Astrocyte (in vitro differentiated cells and primary cell): ENCODE results near the gene CDKAL1. TPM values are rescaled to one million over a fixed set of nuclear protein-coding genes. Genes with fewer than 3 reads are reported as not detected.
"Not testable (repeated sequence)": the region's sequence is repeated elsewhere in the genome, so short reads cannot be mapped to it uniquely, and the experiment has no call there.

Experiments used
- DNase-seq: peaks from one replicate; pipeline ENCODE4 v3.0.0-alpha.2; 2010; ENCODE audit warnings: low read depth
- FAIRE-seq: peaks from 2 replicates; lab custom pipeline; 2011; peaks lifted over from hg19 to GRCh38; lab: Jason Lieb, UNC
- H2AFZ ChIP-seq: 2 replicates; pipeline ENCODE4 v1.6.0; 2012; ENCODE audit warnings: low read depth, low read length, inconsistent platforms
- H3K27ac ChIP-seq: 2 replicates; pipeline ENCODE4 v1.5.1; 2011; ENCODE audit warnings: low read depth, low read length, inconsistent platforms
- H3K27me3 ChIP-seq: 2 replicates; pipeline ENCODE4 v1.6.0; 2011; ENCODE audit warnings: low read length, inconsistent platforms; ENCODE audit not compliant: insufficient read depth
- H3K36me3 ChIP-seq: 2 replicates; pipeline ENCODE4 v1.5.1; 2011; ENCODE audit warnings: low read length, inconsistent platforms; ENCODE audit not compliant: insufficient read depth
- H3K4me1 ChIP-seq: 2 replicates; pipeline ENCODE4 v1.5.1; 2011; ENCODE audit warnings: low read length, inconsistent platforms; ENCODE audit not compliant: insufficient read depth
- H3K4me2 ChIP-seq: 2 replicates; pipeline ENCODE4 v1.6.0; 2012; ENCODE audit warnings: low read length, inconsistent platforms
- H3K4me3 ChIP-seq: 2 replicates; pipeline ENCODE4 v1.5.1; 2011; ENCODE audit warnings: low read depth, mild to moderate bottlenecking, low read length, inconsistent platforms; ENCODE audit not compliant: insufficient read depth
- H3K79me2 ChIP-seq: 2 replicates; pipeline ENCODE4 v1.6.0; 2012; ENCODE audit warnings: mild to moderate bottlenecking, low read length, inconsistent platforms; ENCODE audit not compliant: insufficient read depth
- H3K9ac ChIP-seq: 2 replicates; pipeline ENCODE4 v1.6.0; 2012; ENCODE audit warnings: mild to moderate bottlenecking, low read length, inconsistent platforms
- H3K9me3 ChIP-seq: 2 replicates; pipeline ENCODE4 v1.5.1; 2012; ENCODE audit warnings: low read depth, mild to moderate bottlenecking, low read length, inconsistent platforms; ENCODE audit not compliant: insufficient read depth
- H4K20me1 ChIP-seq: 2 replicates; pipeline ENCODE4 v1.6.0; 2012; ENCODE audit warnings: low read length, inconsistent platforms; ENCODE audit not compliant: insufficient read depth
- H3K27ac Mint-ChIP-seq: one replicate; pipeline ENCODE4 v1.8.0; 2021; ENCODE audit warnings: mild to moderate bottlenecking, mixed read lengths; ENCODE audit not compliant: unreplicated experiment
- H3K27me3 Mint-ChIP-seq: one replicate; pipeline ENCODE4 v1.8.0; 2021; ENCODE audit warnings: low read depth, mixed read lengths; ENCODE audit not compliant: unreplicated experiment
- H3K36me3 Mint-ChIP-seq: one replicate; pipeline ENCODE4 v1.8.0; 2021; ENCODE audit warnings: low read depth, mixed read lengths; ENCODE audit not compliant: unreplicated experiment
- H3K4me1 Mint-ChIP-seq: one replicate; pipeline ENCODE4 v1.8.0; 2021; ENCODE audit warnings: low read depth, mixed read lengths; ENCODE audit not compliant: unreplicated experiment
- H3K4me3 Mint-ChIP-seq: one replicate; pipeline ENCODE4 v1.8.0; 2021; ENCODE audit warnings: mild to moderate bottlenecking, moderate library complexity, mixed read lengths; ENCODE audit not compliant: unreplicated experiment
- H3K9me3 Mint-ChIP-seq: one replicate; pipeline ENCODE4 v1.8.0; 2021; ENCODE audit warnings: mild to moderate bottlenecking, mixed read lengths; ENCODE audit not compliant: unreplicated experiment
- CTCF ChIP-seq: IDR thresholded peaks from 2 replicates; pipeline ENCODE4 v1.5.1; 2011; ENCODE audit warnings: low read depth, mild to moderate bottlenecking, inconsistent platforms, low read length, moderate library complexity; ENCODE audit not compliant: insufficient read depth
- EZH2 ChIP-seq: IDR thresholded peaks from 2 replicates; pipeline ENCODE4 v1.6.1; 2012; ENCODE audit warnings: mild to moderate bottlenecking, low read length, inconsistent platforms; ENCODE audit not compliant: insufficient read depth
- total RNA-seq: library from RNA; stranded (reverse); gene quantifications from 2 replicates; pipeline ENCODE4 v1.2.1, GENCODE V29; 2021

The CDKAL1 gene
- total RNA-seq, 1 donor from 2014 or later, result 13.7 TPM

- Mint-ChIP-seq H3K9me3 (no peaks in the 10 kb centered on the region), H3K4me1 (no peaks in the 10 kb centered on the region), H3K27me3 (no peaks in the 10 kb centered on the region), H3K27ac (no peak overlapping the region), H3K36me3 (peaks cover 15% of the 10 kb centered on the region), H3K4me3 (no peak overlapping the region)
- Histone ChIP-seq H2AFZ (no peak overlapping the region), H3K27ac (no peak overlapping the region), H3K27me3 (no peaks in the 10 kb centered on the region), H3K4me1 (peaks cover under 1% of the 10 kb centered on the region), H3K79me2 (peaks cover 8% of the 10 kb centered on the region), H3K4me3 (no peak overlapping the region), H3K9me3 (no peaks in the 10 kb centered on the region), H3K9ac (no peak overlapping the region), H4K20me1 (peaks cover 3% of the 10 kb centered on the region), H3K36me3 (no peaks in the 10 kb centered on the region), H3K4me2 (no peak overlapping the region)
- DNase-seq, result no peak
- TF ChIP-seq EZH2 (no peak), CTCF (no peak)
- FAIRE-seq, result no peak
These were observed 14.0 kb downstream of the CDKAL1 start for GRCh38 chr6:20548264-20548663.

GRCh38 chr6:20549398-20549797, 15.1 kb downstream of the CDKAL1 start:
- H3K27me3 ChIP-seq, H3K4me2 ChIP-seq, H3K4me1 ChIP-seq, H3K27me3 Mint-ChIP-seq, H4K20me1 ChIP-seq, H3K4me1 Mint-ChIP-seq, H3K4me3 Mint-ChIP-seq, FAIRE-seq, H3K27ac ChIP-seq, H3K79me2 ChIP-seq, H3K9me3 ChIP-seq, H3K9me3 Mint-ChIP-seq, H3K27ac Mint-ChIP-seq, H3K9ac ChIP-seq, H2AFZ ChIP-seq, DNase-seq, H3K36me3 ChIP-seq, H3K4me3 ChIP-seq: not testable (repeated sequence)
- H3K36me3 Mint-ChIP-seq, result peaks cover 19% of the 10 kb centered on the region

- Mint-ChIP-seq H3K27ac (no peak overlapping the region), H3K4me3 (no peak overlapping the region), H3K36me3 (peaks cover 13% of the 10 kb centered on the region), H3K9me3 (peaks cover 2% of the 10 kb centered on the region), H3K27me3 (no peaks in the 10 kb centered on the region), H3K4me1 (no peaks in the 10 kb centered on the region)
- no peaks in the 10 kb centered on the region for H3K27me3 ChIP-seq
- FAIRE-seq, result no peak
- H3K4me3 ChIP-seq, result no peak overlapping the region
- H3K27ac ChIP-seq, result no peak overlapping the region
- no peaks in the 10 kb centered on the region for H3K4me1 ChIP-seq
- H3K9me3 ChIP-seq, result no peaks in the 10 kb centered on the region
- no peak for DNase-seq
- H3K9ac ChIP-seq, result no peak overlapping the region
- no peak for TF ChIP-seq EZH2
- TF ChIP-seq CTCF, result no peak
- no peaks in the 10 kb centered on the region for H4K20me1 ChIP-seq
- no peak overlapping the region for H3K4me2 ChIP-seq
- H3K79me2 ChIP-seq, result no peaks in the 10 kb centered on the region
- H3K36me3 ChIP-seq, result peaks cover 5% of the 10 kb centered on the region
- no peak overlapping the region for H2AFZ ChIP-seq
These were observed 20.1 kb downstream of the CDKAL1 start for GRCh38 chr6:20554326-20554725.
